Hepatocyte (in vitro differentiated cells): Measurements from ENCODE around the gene SLC5A1. TPM values are rescaled to one million over a fixed set of nuclear protein-coding genes. Genes with fewer than 3 reads are reported as not detected.
A peak's percentile ranks its signal among the peaks of the same experiment; 100 is the strongest.

Experiments
- DNase-seq: peaks from one replicate; pipeline ENCODE4 v3.0.0-alpha.2; 2016; ENCODE audit warnings: low spot score
- H2AFZ ChIP-seq: fragments of 200-600 bp; sonication (generic); 2 replicates; pipeline ENCODE4 v1.6.0; 2016; ENCODE audit warnings: antibody characterized with exemption, mild to moderate bottlenecking
- H3K27ac ChIP-seq: fragments of 200-600 bp; sonication (generic); 2 replicates; pipeline ENCODE4 v1.5.1; 2016; ENCODE audit warnings: mild to moderate bottlenecking
- H3K27me3 ChIP-seq: fragments of 200-600 bp; sonication (generic); 2 replicates; pipeline ENCODE4 v1.6.1; 2016
- H3K36me3 ChIP-seq: fragments of 200-600 bp; sonication (generic); replicated peaks from 2 replicates; pipeline ENCODE4 v1.5.1; 2016; ENCODE audit warnings: low read depth; ENCODE audit not compliant: insufficient read depth
- H3K4me1 ChIP-seq: fragments of 200-600 bp; sonication (generic); 2 replicates; pipeline ENCODE4 v1.5.1; 2016; ENCODE audit warnings: mild to moderate bottlenecking, moderate library complexity; ENCODE audit not compliant: insufficient read depth
- H3K4me2 ChIP-seq: fragments of 200-600 bp; sonication (generic); 2 replicates; pipeline ENCODE4 v1.6.0; 2016
- H3K4me3 ChIP-seq: fragments of 200-600 bp; sonication (generic); 2 replicates; pipeline ENCODE4 v1.5.1; 2016; ENCODE audit warnings: mild to moderate bottlenecking
- H3K79me2 ChIP-seq: fragments of 200-600 bp; sonication (generic); 2 replicates; pipeline ENCODE4 v1.6.0; 2017; ENCODE audit warnings: mild to moderate bottlenecking
- H3K9me2 ChIP-seq: fragments of 200-600 bp; sonication (generic); replicated peaks from 2 replicates; pipeline ENCODE4 v1.6.0; 2017; ENCODE audit warnings: mild to moderate bottlenecking; ENCODE audit not compliant: insufficient read depth
- H3K9me3 ChIP-seq: fragments of 200-600 bp; sonication (generic); 2 replicates; pipeline ENCODE4 v1.5.1; 2016; ENCODE audit warnings: low read depth, mild to moderate bottlenecking
- H4K20me1 ChIP-seq: fragments of 200-600 bp; sonication (generic); 2 replicates; pipeline ENCODE4 v1.6.0; 2016; ENCODE audit warnings: mild to moderate bottlenecking; ENCODE audit not compliant: insufficient read depth, poor library complexity, severe bottlenecking
- CTCF ChIP-seq: fragments of 200-600 bp; sonication (generic); IDR thresholded peaks from 2 replicates; pipeline ENCODE4 v1.5.1; 2016; ENCODE audit warnings: antibody characterized with exemption, mild to moderate bottlenecking; ENCODE audit not compliant: poor library complexity
- EZH2 ChIP-seq: fragments of 200-600 bp; sonication (generic); IDR thresholded peaks from 2 replicates; pipeline ENCODE4 v1.6.1; 2016; ENCODE audit warnings: antibody characterized with exemption, mild to moderate bottlenecking, borderline replicate concordance
- EZH2phosphoT487 ChIP-seq: fragments of 200-600 bp; sonication (generic); IDR thresholded peaks from one replicate; pipeline ENCODE4 v1.6.1; 2018; ENCODE audit warnings: antibody characterized with exemption, mild to moderate bottlenecking, low read depth, moderate library complexity; ENCODE audit not compliant: unreplicated experiment, severe bottlenecking
- WGBS: methylation state at CpG from one replicate; pipeline ENCODE4 v1.1.6; 2016; ENCODE audit warnings: low lambda C conversion rate; ENCODE audit errors: missing lambda C conversion rate; 5-methylcytosine and 5-hydroxymethylcytosine counted together
- polyA plus RNA-seq: library from polyadenylated mRNA; unstranded; fragments of >200 nt; fragmentation: Nextera tagmentation; extraction: Ambion mirVana; gene quantifications from 2 replicates; pipeline ENCODE4 v1.2.1, GENCODE V29; 2016
- total RNA-seq: library from RNA; depleted of rRNA; stranded (reverse); fragments of >200 nt; gene quantifications from 2 replicates; pipeline ENCODE4 v1.2.3, GENCODE V29; 2014

SLC5A1 gene
- total and polyA plus RNA-seq, 2 experiments from 2014 or later, result 3.0 to 7.3 TPM

GRCh38 chr22:32016081-32016480, 27.0 kb upstream of the SLC5A1 start:
- Histone ChIP-seq H2AFZ (no peak overlapping the region), H3K27me3 (no peaks in the 10 kb centered on the region), H3K9me2 (no peaks in the 10 kb centered on the region), H3K4me3 (no peak overlapping the region), H3K4me2 (no peak overlapping the region), H3K9me3 (no peaks in the 10 kb centered on the region), H4K20me1 (no peaks in the 10 kb centered on the region), H3K79me2 (no peaks in the 10 kb centered on the region), H3K36me3 (no peaks in the 10 kb centered on the region), H3K27ac (no peak overlapping the region), H3K4me1 (no peaks in the 10 kb centered on the region)
- 88% methylated on average over 5 of the region's 5 CpGs for WGBS
- DNase-seq, result no peak
- TF ChIP-seq EZH2 (no peak), CTCF (no peak), EZH2phosphoT487 (no peak)

- no peak overlapping the region for H3K27ac ChIP-seq
- H3K27me3 ChIP-seq, result no peaks in the 10 kb centered on the region
- TF ChIP-seq EZH2phosphoT487 (no peak), EZH2 (no peak), CTCF (no peak)
- H3K36me3 ChIP-seq, result no peaks in the 10 kb centered on the region
- DNase-seq, result no peak
- no peaks in the 10 kb centered on the region for H3K9me3 ChIP-seq
- no peaks in the 10 kb centered on the region for H3K79me2 ChIP-seq
- WGBS, result 69% methylated on average over 2 of the region's 2 CpGs
- no peaks in the 10 kb centered on the region for H3K9me2 ChIP-seq
- H3K4me3 ChIP-seq, result no peak overlapping the region
- no peak overlapping the region for H3K4me2 ChIP-seq
- H3K4me1 ChIP-seq, result no peaks in the 10 kb centered on the region
- no peaks in the 10 kb centered on the region for H4K20me1 ChIP-seq
- no peak overlapping the region for H2AFZ ChIP-seq
These were observed 25.0 kb upstream of the SLC5A1 start for GRCh38 chr22:32018056-32018455.

- H3K27ac ChIP-seq, result peak overlapping the region; percentile 64
These were observed 22.9 kb upstream of the SLC5A1 start for GRCh38 chr22:32020117-32020516.

More at GRCh38 chr22:32020117-32020516, 22.9 kb upstream of the SLC5A1 start:
- no peak for TF ChIP-seq CTCF
- no peak for TF ChIP-seq EZH2
- no peak for TF ChIP-seq EZH2phosphoT487
- Histone ChIP-seq H3K36me3 (no peaks in the 10 kb centered on the region), H3K79me2 (no peaks in the 10 kb centered on the region), H3K4me1 (no peaks in the 10 kb centered on the region), H2AFZ (no peak overlapping the region), H3K9me2 (no peaks in the 10 kb centered on the region), H3K27me3 (no peaks in the 10 kb centered on the region), H4K20me1 (no peaks in the 10 kb centered on the region), H3K4me3 (no peak overlapping the region), H3K9me3 (no peaks in the 10 kb centered on the region), H3K4me2 (no peak overlapping the region)
- DNase-seq, result peak; percentile 42
